B cell (primary cell): ENCODE data around the gene RALGAPA2.

Experiments
- EZH2 ChIP-seq: IDR thresholded peaks from 2 replicates; pipeline ENCODE4 v1.6.1; 2012; ENCODE audit warnings: borderline replicate concordance, low read depth, mild to moderate bottlenecking, moderate library complexity, low read length; ENCODE audit not compliant: insufficient read depth, poor library complexity, severe bottlenecking
- TF ChIP-seq, protein P1 (sequence below): fragments of 200-600 bp; IDR thresholded peaks from one replicate; pipeline ENCODE4 v1.8.0; 2022; ENCODE audit warnings: antibody characterized with exemption, mild to moderate bottlenecking

DNA sequence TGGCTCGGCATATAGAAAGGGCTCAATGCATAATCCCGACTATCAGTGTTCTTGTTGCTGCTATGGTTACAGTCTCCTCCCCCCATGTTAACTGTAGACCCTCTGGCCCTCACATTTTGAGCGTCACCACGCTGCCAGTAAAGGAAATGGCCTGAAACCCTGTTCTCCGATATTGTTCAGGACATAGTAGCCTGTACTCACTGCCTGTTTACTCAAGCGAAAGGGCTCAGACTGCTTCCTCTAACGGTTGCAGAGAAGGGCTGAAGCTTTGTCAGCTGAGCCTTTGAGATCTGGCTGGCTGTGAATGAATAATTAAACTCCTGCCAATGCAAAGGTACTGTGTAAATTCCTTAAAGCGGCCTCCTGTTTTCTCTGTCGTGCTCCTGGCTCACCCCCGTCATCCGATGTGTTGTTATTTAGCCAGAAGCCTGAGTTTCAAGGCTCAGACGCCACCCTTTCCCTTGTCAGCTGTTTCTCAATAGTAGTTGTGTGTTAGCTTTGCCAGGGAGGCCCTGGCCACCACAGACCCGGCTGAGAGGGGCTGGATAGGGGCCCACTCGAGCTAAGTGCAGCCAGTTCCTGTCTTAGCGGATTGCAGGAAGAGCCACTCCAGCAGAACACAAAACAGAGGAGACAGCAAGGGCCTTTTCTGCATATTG, 31.2 kb upstream of the RALGAPA2 start:
- TF ChIP-seq, protein P1, sequence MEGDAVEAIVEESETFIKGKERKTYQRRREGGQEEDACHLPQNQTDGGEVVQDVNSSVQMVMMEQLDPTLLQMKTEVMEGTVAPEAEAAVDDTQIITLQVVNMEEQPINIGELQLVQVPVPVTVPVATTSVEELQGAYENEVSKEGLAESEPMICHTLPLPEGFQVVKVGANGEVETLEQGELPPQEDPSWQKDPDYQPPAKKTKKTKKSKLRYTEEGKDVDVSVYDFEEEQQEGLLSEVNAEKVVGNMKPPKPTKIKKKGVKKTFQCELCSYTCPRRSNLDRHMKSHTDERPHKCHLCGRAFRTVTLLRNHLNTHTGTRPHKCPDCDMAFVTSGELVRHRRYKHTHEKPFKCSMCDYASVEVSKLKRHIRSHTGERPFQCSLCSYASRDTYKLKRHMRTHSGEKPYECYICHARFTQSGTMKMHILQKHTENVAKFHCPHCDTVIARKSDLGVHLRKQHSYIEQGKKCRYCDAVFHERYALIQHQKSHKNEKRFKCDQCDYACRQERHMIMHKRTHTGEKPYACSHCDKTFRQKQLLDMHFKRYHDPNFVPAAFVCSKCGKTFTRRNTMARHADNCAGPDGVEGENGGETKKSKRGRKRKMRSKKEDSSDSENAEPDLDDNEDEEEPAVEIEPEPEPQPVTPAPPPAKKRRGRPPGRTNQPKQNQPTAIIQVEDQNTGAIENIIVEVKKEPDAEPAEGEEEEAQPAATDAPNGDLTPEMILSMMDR = no peak
- TF ChIP-seq EZH2 = no peak
